NCI-H1436 treated with DMSO at 0.1 percent for 48 hours (cell line): ENCODE measurements around the gene TRIML2.
"Not testable (repeated sequence)": the region's sequence is repeated elsewhere in the genome, so short reads cannot be mapped to it uniquely, and the experiment has no call there.

Source experiments
- DNase-seq: peaks from one replicate; lab custom pipeline; 2025; lab: John Stamatoyannopoulos, UW

Gene TRIML2

GRCh38 chr4:188107931-188108843 lies 1.2 kb downstream of the TRIML2 start:
- no peak for DNase-seq

DNA sequence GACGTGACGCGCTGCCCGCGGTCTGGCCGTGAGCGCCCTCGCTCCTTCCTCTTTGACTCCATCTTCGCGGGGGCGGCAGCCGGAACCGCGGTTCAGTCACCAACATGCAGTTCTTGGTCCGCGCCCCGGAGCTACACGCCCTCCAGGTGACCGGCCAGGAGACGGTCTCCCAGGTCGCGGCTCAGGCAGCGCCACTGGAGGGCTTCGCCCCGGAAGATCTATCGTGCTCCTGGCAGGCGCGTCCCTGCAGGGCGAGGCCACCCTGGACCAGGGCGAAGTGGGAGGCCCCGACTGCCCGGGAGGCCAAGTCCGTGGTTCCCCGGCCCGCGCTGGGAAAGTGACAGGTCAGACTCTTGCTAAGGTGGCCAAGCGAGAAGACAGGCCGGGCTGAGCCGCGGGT lies 2.9 kb downstream of the TRIML2 start:
- no peak for DNase-seq

- no peak for DNase-seq
Observed at GRCh38 chr4:188092824-188093223, 16.6 kb downstream of the TRIML2 start.

- DNase-seq: no peak
Observed at GRCh38 chr4:188086858-188087257, 22.5 kb downstream of the TRIML2 start.

- no peak for DNase-seq
Observed at GRCh38 chr4:188082796-188083195, 26.6 kb downstream of the TRIML2 start.

DNA sequence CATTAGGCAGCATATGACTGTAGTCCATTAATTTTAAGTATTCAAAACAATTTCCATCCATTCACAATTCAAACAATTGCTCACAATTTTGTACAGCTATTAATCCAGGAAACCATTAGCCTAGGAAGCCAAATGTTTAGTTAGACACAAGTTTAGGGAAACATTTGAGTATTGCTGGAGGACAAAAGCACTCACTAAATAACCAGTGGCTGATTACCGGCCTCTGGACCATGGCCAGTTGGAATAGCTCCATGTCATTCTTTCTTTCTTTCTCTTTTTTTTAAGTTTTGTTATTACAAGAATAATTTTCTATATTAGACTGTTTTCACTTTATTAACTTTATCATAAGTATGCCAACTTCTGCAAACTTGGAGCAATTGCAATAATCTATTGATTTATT lies 31.3 kb downstream of the TRIML2 start:
- no peak for DNase-seq

DNA sequence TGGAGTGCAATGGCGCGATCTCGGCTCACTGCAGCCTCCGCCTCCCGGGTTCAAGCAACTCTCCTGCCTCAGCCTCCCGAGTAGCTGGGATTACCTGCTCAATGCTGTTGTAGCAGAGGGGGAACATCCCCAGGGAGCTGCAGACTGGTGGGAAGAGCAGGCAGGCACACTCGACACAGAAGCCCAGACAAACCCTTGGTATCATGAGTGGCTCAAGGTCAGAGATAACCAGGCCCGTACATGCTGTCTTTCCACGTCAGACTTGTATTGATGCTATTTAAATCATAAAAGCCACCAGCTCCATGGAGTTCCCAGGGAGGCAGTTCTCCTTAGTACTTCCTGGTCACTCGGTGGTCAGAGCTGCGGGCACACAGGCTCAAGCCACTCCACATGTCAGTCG lies 33.2 kb downstream of the TRIML2 start:
- DNase-seq: no peak

- DNase-seq: no peak
Observed at GRCh38 chr4:188061083-188061482, 48.3 kb downstream of the TRIML2 start.

DNA sequence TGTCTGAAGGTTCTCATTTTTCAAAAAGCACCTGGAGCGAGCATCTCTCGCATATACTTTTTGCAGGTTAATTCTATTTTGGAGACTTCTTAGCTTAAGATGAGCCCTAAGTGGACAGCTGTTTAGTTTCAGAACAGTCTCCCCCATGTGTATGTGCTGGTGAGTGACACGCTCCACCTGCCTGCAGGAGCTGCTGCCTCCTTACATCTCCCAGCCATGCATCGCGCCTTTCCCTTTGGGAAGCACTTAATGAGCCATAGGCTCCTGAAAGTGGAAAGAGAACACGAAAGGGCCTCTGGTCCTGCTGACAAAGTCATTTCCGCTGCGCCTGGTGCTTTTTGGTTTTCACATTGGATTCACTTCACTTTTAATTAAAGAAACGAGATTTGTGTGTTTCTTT lies 56.1 kb downstream of the TRIML2 start:
- DNase-seq: no peak

GRCh38 chr4:188046657-188047056 lies 62.7 kb downstream of the TRIML2 start:
- no peak for DNase-seq

DNA sequence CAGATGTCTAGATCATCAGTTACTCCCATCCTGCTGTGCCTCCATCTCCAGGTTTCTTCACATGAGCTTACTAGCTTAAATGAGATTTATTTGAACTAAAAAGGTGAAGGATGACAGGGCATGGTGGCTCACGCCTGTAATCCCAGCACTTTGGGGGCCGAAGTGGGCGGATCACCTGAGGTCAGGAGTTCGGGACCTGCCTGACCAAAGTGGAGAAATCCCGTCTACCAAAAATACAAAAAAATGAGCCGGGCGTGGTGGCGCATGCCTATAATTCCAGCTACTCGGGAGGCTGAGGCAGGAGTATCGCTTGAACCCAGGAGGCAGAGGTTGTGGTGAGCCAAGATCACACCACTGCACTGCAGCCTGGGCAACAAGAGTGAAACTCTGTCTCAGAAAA lies 63.9 kb downstream of the TRIML2 start:
- DNase-seq: not testable (repeated sequence)

DNA sequence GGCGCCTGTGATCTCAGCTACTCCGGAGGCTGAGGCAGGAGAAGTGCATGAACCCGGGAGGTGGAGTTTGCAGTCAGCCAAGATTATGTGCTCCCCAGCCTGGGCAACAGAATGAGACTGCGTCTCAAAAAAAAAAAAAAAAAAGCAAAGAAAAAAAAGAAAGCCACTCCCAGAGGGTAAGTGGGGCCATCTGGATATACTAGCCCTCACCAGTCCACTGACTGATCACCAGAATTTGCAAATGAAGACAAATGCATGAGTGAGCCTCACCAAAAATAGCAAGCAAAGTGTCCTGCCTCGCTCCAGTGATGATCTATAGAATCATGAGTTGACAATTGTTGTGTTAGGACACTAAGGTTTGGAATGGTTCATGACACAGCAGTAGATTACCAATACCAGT lies 66.2 kb downstream of the TRIML2 start:
- no peak for DNase-seq

GRCh38 chr4:188042191-188042590 lies 67.2 kb downstream of the TRIML2 start:
- DNase-seq: no peak

DNA sequence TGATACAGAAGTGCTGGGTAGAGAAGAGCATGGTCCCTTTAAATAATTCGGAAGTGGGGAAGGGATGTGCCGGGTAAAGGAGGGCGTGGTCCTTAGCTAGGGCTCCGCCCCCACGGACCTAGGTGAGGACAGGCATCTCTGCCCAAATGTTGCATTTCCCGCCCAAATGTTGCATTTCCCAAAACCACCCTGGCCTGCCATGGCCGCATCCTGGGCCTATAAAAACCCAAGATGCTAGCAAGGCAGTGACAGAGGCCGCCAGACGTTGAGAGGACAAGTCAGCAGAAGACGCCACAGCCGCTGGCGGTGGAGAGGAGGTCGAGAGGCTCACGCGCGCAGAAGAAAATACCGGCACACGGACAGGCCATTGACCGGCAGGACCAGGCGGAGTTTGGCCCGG lies 67.7 kb downstream of the TRIML2 start:
- no peak for DNase-seq
